ENCODE data around the gene AP4M1.

Gene AP4M1

DNA sequence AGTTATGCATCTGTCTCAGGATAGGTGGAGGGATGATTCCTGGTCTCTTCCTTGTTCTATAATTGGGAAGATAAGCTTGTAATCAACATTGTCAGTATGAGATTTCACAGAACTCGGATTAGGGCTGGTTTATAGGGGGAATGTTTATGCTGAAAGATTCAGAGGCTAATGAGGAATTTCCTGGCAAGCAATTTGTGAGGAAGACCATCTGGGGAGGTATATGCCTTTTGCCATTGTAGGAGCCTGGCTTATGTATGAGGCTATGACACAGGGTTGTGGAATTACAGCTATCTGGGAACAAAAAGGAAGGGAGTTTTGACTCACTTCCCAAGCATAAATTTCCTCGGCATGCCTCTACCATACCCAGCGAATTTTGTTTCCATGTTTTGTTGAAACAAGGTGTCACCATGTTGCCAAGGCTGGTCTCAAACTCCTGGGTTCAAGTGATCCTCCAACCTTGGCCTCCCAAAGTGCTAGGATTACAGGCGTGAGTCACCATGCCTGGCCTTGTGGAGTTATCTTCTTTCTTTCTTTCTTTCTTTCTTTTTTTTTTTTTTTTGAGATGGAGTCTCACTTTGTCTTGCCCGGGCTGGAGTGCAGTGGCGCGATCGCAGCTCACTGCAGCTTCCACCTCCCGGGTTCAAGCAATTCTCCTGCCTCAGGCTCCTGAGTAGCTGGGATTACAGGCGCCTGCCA, 14.2 kb upstream of the AP4M1 start:
- DNase-seq, result no peak

DNA sequence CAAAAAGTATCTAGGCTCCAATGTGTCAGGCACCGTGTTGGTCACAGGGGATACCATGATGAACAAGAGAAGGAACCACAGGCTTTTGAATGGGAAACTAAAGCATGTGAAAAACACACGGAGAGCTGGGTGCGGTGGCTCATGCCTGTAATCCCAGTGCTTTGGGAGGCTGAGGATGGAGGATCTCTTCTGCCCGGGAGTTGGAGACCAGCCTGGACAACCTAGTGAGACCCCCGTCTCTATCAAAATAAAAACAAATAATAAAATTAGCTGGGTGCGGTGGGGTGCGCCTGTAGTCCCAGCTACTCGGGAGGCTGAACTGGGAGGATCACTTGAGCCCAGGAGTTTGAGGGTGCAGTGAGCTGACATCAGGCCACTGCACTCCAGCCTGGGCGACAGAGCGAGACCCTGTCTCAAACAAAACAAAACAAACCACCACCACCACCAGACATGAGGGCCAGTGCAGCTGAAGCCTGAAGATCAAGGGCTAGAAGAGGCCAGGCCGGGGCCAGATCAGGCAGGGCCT, 13.3 kb upstream of the AP4M1 start:
- DNase-seq, result no peak

DNA sequence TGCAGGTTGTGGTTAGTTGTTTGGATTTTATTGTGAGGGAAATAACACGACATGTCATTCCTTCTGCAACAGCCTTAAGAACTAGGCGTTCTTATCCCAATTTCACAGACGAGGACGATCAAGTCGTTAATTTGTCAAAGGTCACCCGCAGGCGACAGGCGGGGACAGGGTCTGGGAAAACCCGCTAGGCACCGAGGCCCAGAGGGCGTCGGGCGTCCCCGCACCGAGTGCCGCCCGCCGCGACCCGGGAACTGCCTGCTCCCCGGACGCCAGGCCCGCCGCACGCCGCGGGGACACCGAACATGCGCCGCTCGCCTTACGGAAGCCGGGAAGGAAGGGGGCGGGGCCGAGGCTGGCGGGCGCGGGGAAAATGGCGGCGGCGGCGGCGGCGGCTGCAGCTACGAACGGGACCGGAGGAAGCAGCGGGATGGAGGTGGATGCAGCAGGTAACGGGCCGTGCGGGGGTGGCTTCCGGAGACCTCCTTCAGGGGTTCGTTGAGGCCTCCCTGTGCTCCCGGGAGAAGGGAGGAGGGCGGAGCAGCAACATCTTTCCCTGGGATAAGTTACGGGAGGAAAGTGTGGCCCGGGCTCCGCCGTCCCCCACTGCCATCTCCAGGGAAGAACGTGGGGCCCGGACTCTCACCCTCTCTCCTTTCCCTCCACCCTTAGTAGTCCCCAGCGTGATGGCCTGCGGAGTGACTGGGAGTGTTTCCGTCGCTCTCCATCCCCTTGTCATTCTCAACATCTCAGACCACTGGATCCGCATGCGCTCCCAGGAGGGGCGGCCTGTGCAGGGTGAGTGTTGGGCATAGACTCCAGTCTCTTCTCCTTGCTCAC, 12.6 kb upstream of the AP4M1 start, which contains the start of gene COPS6:
Gene COPS6, plus strand, starts transcription at position 349 of the 837 bp plus-strand sequence. Its CDS starts 22 bp downstream, at position 371.
- peak; percentile 70 to 81 for DNase-seq

DNA sequence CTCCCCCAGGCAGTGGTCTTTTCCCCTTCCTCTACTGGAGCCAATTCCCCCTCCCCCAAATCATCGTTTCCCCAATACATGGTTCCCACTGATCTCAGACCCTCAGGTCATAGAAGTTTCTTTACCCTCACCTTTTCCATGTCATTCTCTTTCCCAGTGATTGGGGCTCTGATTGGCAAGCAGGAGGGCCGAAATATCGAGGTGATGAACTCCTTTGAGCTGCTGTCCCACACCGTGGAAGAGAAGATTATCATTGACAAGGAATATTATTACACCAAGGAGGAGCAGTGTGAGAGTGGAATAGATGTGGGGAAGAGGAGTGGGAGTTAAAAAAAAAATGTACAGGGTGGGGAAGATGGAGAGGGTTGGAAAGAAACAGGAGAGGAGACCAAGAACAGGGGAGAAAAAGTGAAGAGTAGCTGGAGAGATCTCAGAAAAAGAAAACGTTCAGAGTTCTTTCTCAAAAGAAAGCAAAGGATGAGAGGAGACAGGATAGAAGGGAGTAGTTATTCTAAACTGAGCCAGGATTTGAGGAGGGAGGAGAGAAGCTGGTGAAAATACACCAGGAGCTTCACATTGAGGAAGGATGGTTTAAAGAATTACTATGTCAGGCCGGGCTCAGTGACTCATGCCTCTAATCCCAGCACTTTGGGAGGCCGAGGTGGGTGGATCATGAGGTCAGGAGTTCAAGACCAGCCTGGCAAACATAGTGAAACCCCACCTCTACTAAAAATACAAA, 11.8 kb upstream of the AP4M1 start:
- DNase-seq, result peak in 1 of 2 donors; percentile 23

DNA sequence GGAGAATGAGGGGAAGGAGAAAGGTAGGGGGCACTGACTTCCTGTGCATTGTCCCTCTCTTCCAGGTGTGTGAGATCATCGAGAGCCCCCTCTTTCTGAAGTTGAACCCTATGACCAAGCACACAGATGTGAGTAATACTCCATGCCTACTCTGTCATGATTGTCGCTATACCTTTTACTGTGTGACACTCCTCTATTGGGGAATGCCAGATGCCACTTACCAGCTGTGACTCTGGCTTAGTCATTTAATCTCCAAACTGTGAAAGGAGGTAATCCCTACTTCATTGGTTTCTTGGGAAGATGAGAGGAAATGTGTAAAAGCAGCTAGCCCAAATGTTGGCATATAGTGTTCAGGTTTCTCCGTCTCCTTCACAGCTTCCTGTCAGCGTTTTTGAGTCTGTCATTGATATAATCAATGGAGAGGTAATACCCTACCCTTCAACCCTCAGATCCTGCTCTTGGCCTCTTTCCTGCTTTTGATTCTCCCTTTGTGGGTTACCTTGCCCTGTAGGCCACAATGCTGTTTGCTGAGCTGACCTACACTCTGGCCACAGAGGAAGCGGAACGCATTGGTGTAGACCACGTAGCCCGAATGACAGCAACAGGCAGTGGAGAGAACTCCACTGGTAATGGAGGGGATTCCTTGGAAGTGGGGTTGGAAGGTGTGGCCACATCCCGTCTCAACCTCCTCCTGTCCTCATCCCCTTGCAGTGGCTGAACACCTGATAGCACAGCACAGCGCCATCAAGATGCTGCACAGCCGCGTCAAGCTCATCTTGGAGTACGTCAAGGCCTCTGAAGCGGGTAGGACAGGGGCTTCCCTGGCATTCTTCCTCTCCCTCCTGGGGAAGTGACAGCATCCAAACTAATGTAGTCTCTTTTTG, 10.7 kb upstream of the AP4M1 start:
- DNase-seq, result no peak

DNA sequence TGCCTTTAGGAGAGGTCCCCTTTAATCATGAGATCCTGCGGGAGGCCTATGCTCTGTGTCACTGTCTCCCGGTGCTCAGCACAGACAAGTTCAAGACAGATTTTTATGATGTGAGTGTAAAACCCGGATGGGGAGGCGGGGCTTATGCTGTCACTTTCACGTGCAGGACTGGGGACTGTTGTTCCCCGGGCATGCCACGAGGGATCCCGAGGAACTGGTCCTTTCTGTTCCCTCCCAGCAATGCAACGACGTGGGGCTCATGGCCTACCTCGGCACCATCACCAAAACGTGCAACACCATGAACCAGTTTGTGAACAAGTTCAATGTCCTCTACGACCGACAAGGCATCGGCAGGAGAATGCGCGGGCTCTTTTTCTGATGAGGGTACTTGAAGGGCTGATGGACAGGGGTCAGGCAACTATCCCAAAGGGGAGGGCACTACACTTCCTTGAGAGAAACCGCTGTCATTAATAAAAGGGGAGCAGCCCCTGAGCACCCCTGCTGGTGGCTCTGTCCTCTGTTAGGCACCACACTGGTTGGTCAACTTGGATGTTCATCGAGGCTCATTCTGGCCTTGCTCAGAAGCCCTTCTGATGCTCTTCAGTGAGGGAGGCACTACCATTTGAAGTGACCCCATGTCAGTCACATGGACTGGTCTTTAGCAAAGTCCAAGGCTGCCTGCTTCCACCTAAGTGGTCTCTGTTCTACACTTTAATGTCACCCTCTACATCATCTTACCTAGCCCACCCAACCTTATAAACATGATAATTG, 9.8 kb upstream of the AP4M1 start:
- DNase-seq, result no peak

DNA sequence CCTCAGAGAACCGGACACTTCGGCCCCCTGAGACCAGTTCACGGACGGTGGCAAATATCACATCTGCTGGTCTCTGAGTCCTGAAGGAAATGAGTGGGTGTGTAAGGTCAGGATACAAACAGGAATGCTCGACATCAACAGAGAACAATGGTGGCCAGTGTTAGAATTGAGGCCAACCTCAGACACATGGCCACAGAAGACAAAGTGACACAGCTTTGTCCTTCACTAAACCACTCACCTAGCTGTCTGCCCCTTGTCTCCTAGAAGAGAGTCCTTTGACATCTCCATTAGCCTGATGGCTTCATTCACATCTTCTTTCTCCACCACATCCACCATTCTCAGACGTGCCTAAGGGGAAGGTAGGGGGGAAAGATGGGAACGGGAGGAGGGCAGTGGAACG, 8.4 kb upstream of the AP4M1 start:
- DNase-seq, result no peak

DNA sequence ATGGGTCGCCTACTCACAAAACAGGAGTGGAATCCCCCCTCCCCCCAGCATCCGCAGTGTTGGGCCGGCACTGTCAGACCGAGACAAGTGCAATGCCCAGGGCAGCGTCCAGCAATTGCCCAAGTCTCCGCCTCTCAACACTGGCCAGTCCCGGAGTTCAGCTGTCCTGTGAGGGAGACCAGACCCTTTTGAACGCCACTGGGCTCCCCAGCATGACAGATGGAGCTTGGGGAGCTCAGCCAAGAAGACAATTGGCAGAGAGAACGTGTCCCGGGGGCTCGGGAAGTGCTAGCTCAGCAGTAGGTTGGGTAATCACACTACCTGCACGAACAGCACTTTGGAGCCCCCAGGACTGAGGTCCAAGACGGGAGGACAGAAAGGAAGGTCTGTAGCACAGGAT, 7.9 kb upstream of the AP4M1 start:
- no peak for DNase-seq

DNA sequence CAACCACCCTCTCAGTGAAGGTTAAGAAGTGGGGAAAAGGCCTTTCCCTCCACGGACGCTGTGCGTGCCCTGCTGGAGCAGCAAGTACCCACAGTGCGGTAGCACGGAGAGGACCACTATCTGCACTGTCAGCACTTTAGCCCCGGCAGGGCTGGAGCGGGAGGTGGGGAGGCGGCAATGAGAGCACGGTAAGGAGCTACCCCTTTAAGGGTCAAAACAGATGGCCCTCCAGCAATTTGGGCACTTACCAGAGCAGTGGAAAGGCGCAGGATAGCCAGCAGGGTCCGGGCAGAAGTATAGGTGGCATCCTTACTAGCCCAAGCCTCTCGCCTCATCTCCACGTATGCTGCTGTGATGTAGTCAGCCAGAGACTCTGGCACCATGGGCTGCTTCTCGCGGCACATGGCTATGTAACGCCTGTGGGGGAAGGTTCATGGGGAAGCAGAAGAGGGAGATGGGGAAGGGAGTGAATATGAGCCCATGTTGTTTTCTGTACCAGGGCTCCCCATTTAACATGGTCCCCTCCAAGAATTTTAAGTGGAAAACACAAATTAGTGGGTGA, 7.4 kb upstream of the AP4M1 start:
- DNase-seq, result no peak

DNA sequence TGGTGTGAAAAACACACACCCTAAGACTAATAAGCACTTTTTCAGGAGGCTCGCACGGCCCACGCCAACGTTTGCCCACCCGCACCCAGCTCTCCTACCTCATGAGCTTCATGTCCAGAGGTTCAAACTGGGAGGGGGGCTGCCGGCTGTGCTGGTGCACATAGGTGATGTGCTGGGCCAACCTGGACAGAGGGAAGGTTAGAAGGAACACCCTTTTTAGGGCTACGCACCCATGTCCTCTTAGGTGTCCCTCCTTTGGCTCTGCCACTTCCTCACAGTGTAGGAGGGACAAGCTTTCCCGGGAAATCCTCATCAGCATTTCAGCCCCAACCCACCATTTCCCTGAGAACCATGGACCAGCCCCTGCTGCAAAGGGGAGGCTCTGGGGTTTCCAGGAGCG, 6.2 kb upstream of the AP4M1 start:
- no peak for DNase-seq

DNA sequence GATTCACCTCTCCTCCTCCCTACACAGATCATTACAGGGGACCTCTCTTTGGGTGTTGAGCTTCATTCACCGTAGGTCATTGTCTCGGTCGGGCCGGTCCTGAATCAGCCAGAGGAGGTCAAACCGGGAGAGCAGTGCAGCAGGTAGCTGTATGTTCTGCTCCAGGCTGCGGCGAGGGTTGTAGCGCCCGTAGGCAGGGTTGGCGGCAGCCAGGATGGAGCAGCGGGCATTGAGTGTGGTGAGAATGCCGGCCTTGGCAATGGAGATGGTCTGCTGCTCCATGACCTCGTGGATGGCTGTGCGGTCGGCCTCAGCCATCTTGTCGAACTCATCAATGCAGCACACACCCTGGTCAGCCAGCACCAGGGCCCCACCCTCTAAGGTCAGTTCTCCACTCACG, 5.7 kb upstream of the AP4M1 start:
- no peak for DNase-seq

DNA sequence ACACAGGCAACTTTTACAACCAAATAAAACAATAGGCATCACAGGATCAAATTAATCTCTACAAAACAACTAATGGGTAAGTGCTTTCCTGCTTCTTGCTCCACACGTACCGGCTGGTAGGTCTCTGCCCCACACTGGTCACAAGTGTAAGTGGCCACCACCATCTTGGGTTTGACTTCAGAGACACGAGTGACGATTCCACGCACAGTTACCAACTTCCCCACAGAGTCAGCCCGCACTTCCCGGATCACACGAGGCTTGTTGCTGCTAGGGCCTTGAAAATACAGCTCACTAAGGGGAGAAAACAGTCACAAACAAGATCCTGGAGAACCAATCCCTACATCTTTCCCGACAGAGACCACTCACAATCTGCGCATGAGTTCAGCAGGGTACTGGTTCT, 2.5 kb upstream of the AP4M1 start:
- DNase-seq, result no peak

DNA sequence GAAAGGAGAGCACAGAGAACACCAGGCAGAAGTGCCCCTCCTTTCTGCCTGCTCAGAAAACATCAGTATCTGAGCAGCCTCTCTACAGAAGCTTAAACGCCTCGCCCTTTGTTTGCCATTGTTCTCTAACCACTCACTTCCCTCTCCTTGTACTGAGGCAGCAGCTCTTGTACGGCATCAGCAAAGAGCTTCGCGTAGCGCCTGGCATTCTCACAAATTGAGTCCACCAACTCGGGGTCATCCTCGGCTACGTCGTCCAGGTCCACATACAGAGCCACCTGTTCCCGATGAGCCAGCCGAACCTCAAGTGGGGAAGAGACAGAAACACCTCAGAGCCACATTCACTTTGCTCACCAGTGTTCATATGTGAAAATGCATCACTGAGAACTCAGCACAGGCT, 2.0 kb upstream of the AP4M1 start:
- no peak for DNase-seq

DNA sequence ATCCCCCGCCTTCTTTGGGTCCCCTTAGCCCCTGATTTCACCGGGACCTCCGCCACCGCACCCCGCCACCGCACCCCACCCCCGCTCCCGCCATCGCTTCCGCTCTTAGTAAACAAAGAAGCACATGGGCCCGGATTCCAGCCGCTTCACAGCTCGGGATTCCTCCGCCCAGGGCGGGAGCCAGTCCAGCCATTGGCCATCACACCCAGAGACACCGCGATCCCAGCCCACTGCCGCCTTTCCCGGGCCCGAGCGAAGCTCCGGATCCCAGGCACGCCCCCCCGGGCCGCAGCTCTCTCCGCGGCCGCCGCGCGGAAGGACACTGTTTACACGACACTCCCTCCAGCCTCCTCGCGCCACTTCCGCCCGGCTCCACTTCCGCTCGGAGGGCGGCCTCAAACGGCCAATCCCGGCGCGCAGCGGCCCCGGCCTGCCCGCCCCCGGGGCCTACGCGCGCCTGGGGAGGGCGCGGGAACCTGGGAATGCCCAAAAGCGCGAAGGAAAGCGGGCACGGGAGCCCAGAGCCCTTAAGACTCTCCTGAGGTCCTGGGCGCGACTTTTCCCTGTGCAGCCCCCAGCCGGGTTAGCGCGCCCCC, 925 bp upstream of the AP4M1 start:
- peak; percentile 92 to 96 for DNase-seq

DNA sequence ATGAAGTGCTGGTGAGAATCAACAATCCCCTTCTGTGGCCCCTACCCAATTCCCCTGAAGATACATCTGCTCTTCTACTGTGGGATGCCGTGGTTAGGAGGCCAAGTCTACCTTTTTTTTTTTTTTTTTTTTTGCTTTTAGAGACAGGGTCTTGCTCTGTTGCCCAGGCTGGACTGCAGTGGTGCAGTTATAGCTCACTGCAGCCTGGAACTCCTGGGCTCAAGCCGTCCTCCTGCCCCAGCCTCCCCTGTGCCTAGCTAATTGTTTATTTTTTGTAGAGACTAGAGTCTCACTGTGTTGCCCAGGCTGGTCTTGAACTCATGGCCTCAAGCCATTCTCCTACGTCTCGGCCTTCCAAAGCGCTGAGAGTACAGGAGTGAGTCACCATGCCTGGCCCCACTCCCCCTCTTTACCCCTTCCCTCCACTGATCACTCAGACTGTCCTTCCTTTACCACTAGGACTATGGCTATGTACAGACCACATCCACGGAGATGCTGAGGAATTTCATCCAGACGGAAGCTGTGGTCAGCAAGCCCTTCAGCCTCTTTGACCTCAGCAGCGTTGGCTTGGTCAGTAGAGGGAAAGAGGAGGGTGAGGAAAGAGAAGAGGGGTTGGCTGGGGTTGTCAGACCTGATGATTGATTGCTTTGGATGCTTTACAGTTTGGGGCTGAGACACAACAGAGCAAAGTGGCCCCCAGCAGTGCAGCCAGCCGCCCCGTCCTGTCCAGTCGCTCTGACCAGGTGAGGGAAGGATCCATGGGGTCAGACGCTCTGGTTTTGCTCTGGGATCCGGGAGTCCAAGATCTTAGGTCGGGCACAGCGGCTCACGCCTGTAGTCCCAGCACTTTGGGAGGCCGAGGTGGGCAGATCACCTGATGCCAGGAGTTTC, 1.8 kb downstream of the AP4M1 start:
- DNase-seq, result no peak

DNA sequence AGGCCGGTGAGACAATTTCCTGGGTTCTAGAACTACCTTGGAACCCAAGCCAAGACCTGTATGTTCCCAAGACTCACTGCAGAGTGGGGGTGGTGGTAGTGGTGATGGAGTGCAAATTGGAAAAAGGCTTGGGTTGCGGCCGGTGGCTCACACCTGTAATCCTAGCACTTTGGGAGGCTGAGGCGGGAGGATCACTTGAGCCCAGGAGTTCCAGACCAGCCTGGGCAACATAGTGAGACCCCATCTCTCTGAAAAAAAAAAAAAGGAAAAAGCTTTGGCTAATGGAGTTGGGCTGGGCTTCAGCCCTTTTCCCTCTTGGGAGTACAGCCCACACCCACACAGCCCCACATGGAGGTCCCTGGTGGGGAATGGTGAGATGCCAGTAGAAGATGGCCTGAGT, 4.1 kb downstream of the AP4M1 start:
- no peak for DNase-seq

DNA sequence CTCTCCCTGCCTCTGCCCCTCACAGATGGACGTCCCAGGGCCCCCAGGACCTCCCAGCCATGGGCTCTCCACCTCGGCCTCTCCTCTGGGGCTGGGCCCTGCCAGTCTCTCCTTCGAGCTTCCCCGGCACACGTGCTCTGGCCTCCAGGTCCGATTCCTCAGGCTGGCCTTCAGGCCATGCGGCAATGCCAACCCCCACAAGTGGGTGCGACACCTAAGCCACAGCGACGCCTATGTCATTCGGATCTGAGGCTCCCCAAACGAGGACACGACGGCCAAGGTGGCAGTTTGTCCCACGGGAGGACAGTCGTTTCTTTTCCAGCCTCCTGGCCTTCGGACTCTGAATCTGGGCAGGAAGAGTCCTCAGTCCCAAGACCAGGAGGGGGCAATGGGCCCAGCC, 5.2 kb downstream of the AP4M1 start:
- DNase-seq, result no peak

DNA sequence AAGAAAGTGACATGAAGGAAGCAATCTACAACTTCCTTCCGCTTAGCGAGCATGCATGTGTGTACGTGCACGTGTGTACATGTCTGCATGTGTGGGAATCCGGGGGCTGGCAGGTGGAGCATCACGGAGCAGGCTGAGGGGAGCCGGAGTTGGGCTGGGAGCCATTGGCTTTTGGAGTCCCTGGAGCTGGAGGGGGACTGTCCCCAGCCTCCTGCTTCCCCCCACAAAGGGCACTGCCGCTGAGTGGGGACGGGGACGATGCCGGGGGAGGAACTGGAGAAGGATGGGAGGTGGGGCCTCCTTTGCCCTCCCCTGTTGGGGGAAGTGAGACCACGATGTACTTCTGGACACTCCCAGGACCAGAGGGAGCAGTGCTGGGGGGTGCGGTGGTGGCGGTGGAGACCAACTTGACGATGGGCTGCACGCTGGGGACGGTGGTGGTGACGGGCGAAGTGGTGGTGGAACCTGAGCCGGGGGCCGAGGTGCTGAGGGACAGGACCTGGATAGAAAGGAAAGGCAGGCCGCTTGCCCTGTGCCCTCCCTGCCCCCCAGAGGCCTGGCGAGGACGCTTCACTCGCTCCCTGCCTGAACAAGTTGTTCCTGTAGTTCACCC, 5.8 kb downstream of the AP4M1 start:
- DNase-seq, result no peak

DNA sequence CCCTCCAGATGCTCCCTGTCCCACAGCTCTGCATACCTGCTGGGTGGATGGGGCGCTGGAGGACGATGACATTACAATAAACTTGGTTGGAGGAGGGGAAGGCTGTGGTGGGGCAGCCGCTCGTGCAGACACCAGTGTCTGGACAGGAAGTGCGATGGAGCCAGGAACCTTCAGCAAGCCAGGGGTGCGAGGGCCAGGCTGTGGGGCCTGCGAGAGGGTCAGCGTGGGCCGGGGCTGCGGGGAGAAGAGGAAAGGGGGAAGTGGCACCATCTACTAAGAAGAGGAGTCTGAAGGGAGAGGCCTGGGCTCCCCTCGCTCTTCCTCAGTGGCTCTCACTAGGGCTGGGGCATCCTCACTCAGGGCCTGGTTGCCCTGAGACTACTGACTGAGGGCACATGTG, 6.4 kb downstream of the AP4M1 start:
- DNase-seq, result no peak
